Measurements from ENCODE around the gene HIPK2. TPM values are rescaled to one million over a fixed set of nuclear protein-coding genes. Genes with fewer than 3 reads are reported as not detected.

Gene HIPK2
- total RNA-seq, 6 donors from 2014 or later = 38.6 to 59.6 (median 45.9) TPM

- TF ChIP-seq POLR2AphosphoS5 (IDR thresholded peaks at IDR 0.05) = no peak
These were observed 233.8 kb downstream of the HIPK2 start for GRCh38 chr7:139543801-139544603.

GRCh38 chr7:139542308-139543151 lies 235.3 kb downstream of the HIPK2 start:
- TF ChIP-seq EP300 (IDR thresholded peaks at IDR 0.05) = no peak
- no peak for TF ChIP-seq POLR2A (IDR thresholded peaks at IDR 0.05)
- TF ChIP-seq, protein P1, sequence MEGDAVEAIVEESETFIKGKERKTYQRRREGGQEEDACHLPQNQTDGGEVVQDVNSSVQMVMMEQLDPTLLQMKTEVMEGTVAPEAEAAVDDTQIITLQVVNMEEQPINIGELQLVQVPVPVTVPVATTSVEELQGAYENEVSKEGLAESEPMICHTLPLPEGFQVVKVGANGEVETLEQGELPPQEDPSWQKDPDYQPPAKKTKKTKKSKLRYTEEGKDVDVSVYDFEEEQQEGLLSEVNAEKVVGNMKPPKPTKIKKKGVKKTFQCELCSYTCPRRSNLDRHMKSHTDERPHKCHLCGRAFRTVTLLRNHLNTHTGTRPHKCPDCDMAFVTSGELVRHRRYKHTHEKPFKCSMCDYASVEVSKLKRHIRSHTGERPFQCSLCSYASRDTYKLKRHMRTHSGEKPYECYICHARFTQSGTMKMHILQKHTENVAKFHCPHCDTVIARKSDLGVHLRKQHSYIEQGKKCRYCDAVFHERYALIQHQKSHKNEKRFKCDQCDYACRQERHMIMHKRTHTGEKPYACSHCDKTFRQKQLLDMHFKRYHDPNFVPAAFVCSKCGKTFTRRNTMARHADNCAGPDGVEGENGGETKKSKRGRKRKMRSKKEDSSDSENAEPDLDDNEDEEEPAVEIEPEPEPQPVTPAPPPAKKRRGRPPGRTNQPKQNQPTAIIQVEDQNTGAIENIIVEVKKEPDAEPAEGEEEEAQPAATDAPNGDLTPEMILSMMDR (IDR thresholded peaks at IDR 0.05) = no peak
- TF ChIP-seq POLR2AphosphoS5 (IDR thresholded peaks at IDR 0.05) = no peak
- Histone ChIP-seq H3K36me3 (no peaks in the 10 kb centered on the region), H3K4me1 (peaks cover 0 to 11% (median 3%) of the 10 kb centered on the region in 4 donors), H3K9me3 (no peaks in the 10 kb centered on the region), H3K27me3 (no peaks in the 10 kb centered on the region), H3K27ac (no peak overlapping the region), H3K4me3 (no peak overlapping the region)
- 92 to 93% methylated on average over 22 to 28 of the region's 28 CpGs for WGBS, 2 donors
- DNase-seq = no peak
- ATAC-seq (ENCODE audit: low FRiP score in 2 of 2) = no peak

More at GRCh38 chr7:139543801-139544603, 233.8 kb downstream of the HIPK2 start:
- ATAC-seq (ENCODE audit: low FRiP score in 2 of 2) (peak in 1 of 2 donors; percentile 23), DNase-seq (no peak)
- Histone ChIP-seq H3K9me3 (no peaks in the 10 kb centered on the region), H3K4me3 (no peak overlapping the region), H3K27me3 (no peaks in the 10 kb centered on the region), H3K4me1 (peaks cover 0 to 11% (median 3%) of the 10 kb centered on the region in 4 donors), H3K27ac (no peak overlapping the region), H3K36me3 (no peaks in the 10 kb centered on the region)
- WGBS, 2 donors = 81 to 88% methylated on average over 12 to 17 of the region's 18 CpGs

DNA sequence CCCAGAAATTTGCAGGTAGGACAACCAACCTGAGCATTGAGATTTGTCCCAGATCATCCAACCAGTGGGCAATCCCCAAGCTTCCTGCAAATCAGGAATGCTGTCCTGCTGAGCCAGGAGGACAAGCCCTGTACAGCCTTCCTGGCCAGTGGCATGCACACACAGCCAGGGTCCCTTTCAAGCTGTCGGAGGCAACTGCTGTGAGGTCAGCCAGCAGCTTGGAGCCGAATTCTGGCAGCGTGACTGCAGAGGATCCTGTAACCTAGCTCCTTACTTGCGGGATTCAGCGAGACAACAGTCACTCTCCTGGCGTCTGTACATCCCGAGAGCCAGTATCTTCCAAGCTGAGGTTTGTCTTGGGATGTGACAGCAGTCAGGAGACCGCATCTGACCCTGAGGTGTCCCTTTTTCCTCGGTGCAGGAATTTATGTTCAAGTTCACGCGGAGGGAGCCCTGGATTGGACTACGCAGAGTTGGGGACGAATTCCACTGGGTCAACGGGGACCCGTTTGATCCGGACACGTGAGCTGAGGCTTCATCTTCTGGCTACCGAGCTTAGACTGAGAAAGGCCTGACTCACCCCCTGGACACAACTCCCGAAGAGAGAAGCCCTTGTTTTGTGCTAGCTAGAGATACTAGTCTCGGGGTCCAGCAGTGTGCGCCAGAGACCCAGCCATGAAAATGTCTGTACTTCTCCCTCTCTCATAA lies 236.0 kb downstream of the HIPK2 start:
- ATAC-seq (ENCODE audit: low FRiP score in 2 of 2) = no peak
- TF ChIP-seq EP300 (IDR thresholded peaks at IDR 0.05) (no peak), POLR2AphosphoS5 (IDR thresholded peaks at IDR 0.05) (no peak), POLR2A (IDR thresholded peaks at IDR 0.05) (no peak)
- TF ChIP-seq, protein P1 (IDR thresholded peaks at IDR 0.05) = no peak

DNA sequence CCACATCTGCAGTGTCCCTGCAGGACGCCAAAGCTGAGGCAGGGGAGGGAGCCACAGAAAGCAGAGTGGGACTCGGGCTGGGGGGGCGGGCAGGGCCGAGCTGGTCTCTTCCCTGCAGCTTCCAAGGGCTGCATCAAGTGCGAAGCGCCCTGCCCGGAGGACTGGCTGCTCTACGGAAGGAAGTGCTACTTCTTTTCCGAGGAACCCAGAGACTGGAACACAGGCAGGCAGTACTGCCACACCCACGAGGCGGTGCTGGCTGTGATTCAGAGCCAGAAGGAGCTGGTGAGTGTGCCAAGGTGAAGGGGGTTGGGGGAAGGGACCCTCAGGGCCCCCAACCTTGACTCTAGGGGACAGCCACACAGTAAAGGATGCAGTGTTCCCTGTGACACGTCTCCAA lies 237.6 kb downstream of the HIPK2 start:
- no peaks in the 10 kb centered on the region for H3K27me3 ChIP-seq
- WGBS, 2 donors = 52 to 67% methylated on average over 1 to 12 of the region's 12 CpGs
- H3K4me1 ChIP-seq = peaks cover 0 to 11% (median 3%) of the 10 kb centered on the region in 4 donors
- no peak overlapping the region for H3K4me3 ChIP-seq
- H3K9me3 ChIP-seq = no peaks in the 10 kb centered on the region
- H3K36me3 ChIP-seq = no peaks in the 10 kb centered on the region
- ATAC-seq (ENCODE audit: low FRiP score in 2 of 2) = no peak
- no peak overlapping the region for H3K27ac ChIP-seq
- TF ChIP-seq POLR2A (IDR thresholded peaks at IDR 0.05) = no peak
- TF ChIP-seq POLR2AphosphoS5 (IDR thresholded peaks at IDR 0.05) = no peak
- TF ChIP-seq, protein P1 (IDR thresholded peaks at IDR 0.05) = no peak
- no peak for TF ChIP-seq EP300 (IDR thresholded peaks at IDR 0.05)
- DNase-seq = no peak

More for the DNA sequence above, 236.0 kb downstream of the HIPK2 start:
- H3K4me3 ChIP-seq = no peak overlapping the region
- peaks cover 0 to 11% (median 3%) of the 10 kb centered on the region in 4 donors for H3K4me1 ChIP-seq
- DNase-seq = no peak
- H3K27me3 ChIP-seq = no peaks in the 10 kb centered on the region
- 84 to 86% methylated on average over 11 to 21 of the region's 21 CpGs for WGBS, 2 donors
- H3K27ac ChIP-seq = no peak overlapping the region
- no peaks in the 10 kb centered on the region for H3K9me3 ChIP-seq
- H3K36me3 ChIP-seq = no peaks in the 10 kb centered on the region
